HEK293 (cell line): ENCODE results near the gene XAGE2.

Experiments used
- CTCF ChIP-seq: fragments of 450-650 bp; formaldehyde crosslinking; IDR thresholded peaks from 2 replicates; pipeline ENCODE4 v1.5.1; 2016; ENCODE audit warnings: missing biosample characterization, missing genetic modification characterization
- ZFHX2 ChIP-seq: fragments of 450-650 bp; formaldehyde crosslinking; conservative IDR thresholded peaks from 2 replicates; pipeline ENCODE4 v1.5.1; 2016; ENCODE audit warnings: missing biosample characterization, missing genetic modification characterization
- ZNF174 ChIP-seq: fragments of 450-650 bp; formaldehyde crosslinking; IDR thresholded peaks from 2 replicates; pipeline ENCODE4 v1.5.0; 2017; ENCODE audit warnings: missing biosample characterization, mild to moderate bottlenecking, missing genetic modification characterization
- ZNF280D ChIP-seq: fragments of 450-650 bp; formaldehyde crosslinking; IDR thresholded peaks from 2 replicates; pipeline ENCODE4 v1.5.1; 2016; ENCODE audit warnings: missing biosample characterization, missing genetic modification characterization

GRCh38 chrX:52361941-52362340, 6.9 kb upstream of the XAGE2 start:
- TF ChIP-seq ZNF280D (tag by site-specific recombination) (no peak), CTCF (tag by site-specific recombination) (no peak), ZNF174 (tag by site-specific recombination) (no peak), ZFHX2 (no peak)
